Retinal pigment epithelial cell (primary cell): ENCODE data around the gene LTB.
A peak's percentile ranks its signal among the peaks of the same experiment; 100 is the strongest.

ENCODE experiments used
- DNase-seq: peaks from one replicate; pipeline ENCODE4 v3.0.0-alpha.2; 2010; ENCODE audit warnings: low read depth
- H3K4me3 ChIP-seq: 2 replicates; pipeline ENCODE4 v1.5.1; 2011; ENCODE audit warnings: mild to moderate bottlenecking, low read length, control low read depth, moderate library complexity
- TF ChIP-seq, protein P1 (sequence below): conservative IDR thresholded peaks from 2 replicates; pipeline ENCODE4 v1.5.1; 2011; ENCODE audit warnings: low read depth, low read length, control low read depth, inconsistent platforms

Gene LTB

DNA sequence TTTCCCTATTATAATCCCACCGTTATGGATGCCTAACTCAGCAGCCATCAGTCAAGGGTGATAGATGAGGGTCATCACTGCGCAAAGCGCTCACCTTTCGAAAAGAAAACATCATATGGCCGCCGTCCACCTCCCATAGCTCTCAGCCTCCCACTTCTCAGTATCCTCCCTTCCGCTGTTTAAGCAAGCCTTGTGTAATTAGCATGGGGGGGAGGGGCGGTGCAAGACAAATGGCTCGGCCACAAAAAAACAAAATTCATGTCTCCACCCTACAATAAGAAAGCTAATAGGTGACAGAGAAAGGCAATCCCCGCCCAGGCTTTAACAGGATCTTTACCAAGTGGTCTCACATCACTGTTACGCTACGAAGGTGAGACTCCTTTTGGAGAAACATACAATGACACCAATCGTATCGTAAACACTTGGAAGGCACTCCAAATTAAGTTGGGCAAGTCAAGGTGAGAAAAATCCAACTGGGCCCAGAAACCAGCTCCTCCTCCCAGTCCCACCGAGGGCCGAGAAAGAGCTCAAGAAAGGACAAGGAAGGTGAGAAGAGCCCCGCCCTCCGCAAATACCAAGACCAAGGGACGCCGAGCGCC lies 41.1 kb downstream of the LTB start:
- DNase-seq = peak; percentile 19
- peak overlapping the region; percentile 85 for H3K4me3 ChIP-seq
- TF ChIP-seq, protein P1, sequence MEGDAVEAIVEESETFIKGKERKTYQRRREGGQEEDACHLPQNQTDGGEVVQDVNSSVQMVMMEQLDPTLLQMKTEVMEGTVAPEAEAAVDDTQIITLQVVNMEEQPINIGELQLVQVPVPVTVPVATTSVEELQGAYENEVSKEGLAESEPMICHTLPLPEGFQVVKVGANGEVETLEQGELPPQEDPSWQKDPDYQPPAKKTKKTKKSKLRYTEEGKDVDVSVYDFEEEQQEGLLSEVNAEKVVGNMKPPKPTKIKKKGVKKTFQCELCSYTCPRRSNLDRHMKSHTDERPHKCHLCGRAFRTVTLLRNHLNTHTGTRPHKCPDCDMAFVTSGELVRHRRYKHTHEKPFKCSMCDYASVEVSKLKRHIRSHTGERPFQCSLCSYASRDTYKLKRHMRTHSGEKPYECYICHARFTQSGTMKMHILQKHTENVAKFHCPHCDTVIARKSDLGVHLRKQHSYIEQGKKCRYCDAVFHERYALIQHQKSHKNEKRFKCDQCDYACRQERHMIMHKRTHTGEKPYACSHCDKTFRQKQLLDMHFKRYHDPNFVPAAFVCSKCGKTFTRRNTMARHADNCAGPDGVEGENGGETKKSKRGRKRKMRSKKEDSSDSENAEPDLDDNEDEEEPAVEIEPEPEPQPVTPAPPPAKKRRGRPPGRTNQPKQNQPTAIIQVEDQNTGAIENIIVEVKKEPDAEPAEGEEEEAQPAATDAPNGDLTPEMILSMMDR = no peak

DNA sequence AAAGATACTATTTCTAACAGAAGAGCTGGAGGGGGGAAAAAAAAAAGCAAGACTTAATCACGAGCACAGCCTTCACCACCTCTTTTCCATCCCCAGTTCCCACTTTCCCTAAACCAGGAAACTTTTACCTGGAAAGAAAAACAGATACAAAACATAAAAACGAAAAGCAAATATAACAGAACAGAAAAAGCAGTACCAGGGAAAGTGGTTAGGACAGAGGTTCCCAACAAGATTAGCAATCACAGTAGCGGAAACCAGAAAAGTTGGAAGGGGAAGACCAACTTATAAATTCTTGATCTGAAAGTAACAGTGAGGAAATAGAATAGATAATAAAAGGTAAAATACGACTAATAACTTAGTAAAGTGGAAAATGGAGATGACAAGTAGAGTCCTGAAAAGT lies 41.6 kb downstream of the LTB start:
- peak overlapping the region; percentile 85 for H3K4me3 ChIP-seq

DNA sequence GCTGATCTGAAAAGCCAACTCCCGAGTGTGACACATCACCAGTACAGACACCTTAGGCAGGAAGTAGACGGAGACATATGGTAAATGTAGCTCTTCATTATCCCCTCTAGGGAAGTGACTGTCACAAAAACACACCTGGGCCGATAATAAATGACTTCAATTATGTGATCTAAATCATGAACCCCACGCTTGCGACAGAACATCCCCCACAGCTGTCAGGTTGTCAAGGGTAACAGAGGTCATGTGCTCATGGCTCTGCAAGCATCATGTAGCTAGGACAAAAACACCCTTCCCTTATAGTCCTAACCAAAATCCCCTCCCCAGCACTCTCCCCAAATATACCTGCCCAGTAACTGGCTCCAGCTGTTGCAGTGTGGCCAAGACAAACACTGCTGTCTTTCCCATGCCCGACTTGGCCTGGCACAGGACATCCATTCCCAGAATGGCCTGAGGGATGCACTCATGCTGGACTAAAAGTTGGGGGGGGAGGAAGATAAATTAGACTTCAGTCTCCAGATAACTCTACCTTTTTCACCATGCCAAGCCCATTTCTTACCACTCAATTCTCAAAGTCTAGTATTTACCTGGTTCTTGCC lies 43.3 kb downstream of the LTB start:
- no peak for DNase-seq
- H3K4me3 ChIP-seq = peak overlapping the region; percentile 85
- TF ChIP-seq, protein P1 = no peak

More for the DNA sequence above, 41.6 kb downstream of the LTB start:
- DNase-seq = no peak
- TF ChIP-seq, protein P1 = no peak

DNA sequence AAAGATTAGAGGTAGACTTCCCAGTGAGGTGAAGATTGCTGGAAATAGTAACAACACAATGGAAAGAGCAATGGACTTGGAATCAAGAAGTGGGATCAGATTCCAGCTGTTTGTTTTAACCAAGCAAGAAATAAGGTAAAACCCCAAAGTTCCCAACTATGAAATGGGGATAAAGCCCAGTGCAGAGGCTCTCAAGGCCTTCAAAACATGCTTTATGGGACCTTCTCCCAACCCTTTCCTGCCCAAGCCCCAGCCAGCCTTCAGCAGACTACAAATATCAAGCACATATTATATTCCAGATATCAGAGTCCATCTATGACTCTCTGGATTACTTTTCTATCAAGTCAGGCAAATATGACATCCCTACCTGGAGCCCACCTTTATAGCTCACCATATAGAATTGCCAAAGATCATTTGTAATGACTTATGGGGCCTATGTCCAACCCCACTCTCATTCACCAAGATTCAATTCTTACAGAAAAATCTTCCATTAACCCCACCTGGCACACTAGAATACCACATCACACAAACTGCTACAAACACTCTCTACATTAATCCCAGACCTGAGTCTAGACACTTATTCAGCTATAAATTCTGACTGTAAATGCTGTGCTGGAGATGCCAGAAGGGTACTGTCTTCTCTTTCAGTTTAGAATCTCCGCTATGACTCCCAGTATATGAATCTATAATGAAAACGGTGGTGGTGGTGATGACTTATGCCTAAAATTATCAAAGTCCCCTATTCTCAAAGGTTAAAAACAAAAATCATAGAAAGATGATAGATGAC lies 46.5 kb downstream of the LTB start:
- no peak for DNase-seq
- TF ChIP-seq, protein P1 = no peak
- H3K4me3 ChIP-seq = no peak overlapping the region

DNA sequence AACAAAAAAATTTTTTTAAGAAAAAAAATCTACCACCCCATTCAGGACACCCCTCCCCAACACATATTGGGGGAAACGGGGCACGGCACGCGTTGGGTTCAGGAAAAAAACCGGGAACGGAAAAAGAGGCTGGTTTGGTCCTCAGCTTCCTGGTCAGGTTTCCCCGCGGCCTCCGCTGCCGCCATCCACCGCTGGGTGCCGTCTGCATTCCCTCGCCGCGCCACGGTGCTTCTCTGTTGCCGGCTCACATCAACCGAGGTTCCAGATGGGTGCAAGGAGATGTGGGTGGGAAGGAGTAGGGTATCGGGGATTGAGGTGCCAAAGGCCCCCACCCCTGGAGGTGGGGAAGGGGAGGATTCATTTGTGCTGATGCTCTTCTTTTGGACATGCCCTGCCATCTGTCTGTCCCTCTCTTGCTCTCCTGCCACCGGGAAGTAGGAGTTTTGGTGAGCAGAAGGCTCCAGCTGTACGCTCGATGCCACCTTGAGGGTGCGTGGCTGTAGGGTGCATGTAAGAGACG lies 47.6 kb downstream of the LTB start:
- TF ChIP-seq, protein P1 = no peak
- DNase-seq = no peak
- no peak overlapping the region for H3K4me3 ChIP-seq

DNA sequence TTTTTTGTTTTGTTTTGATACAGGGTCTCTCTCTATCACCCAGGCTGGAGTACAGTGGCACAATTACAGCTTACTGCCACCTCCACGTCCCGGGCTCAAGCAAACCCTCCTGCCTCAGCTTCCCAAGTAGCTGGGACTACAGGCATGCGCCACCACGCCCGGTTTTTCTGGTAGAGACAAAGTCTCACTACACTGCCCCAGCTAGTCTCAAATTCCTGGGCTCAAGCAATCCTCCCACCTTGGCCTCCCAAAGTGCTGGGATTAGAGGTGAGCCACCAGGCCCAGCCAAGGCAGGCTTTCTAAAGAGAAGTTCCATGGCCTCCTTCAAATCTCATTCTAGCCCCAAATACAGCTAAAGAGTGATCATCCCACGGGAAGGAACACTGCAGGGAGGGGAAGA lies 48.2 kb downstream of the LTB start:
- no peak for DNase-seq
- TF ChIP-seq, protein P1 = no peak
- H3K4me3 ChIP-seq = no peak overlapping the region
